Thoracic aorta (tissue), 2 donors: ENCODE measurements around the gene SMG7. TPM values are rescaled to one million over a fixed set of nuclear protein-coding genes. Genes with fewer than 3 reads are reported as not detected.

Source experiments
- ATAC-seq: fragments of 150-250 bp; one replicate; pipeline ENCODE4 v1.8.0; 2017; ENCODE audit warnings: low read depth; ENCODE audit not compliant: insufficient number of reproducible peaks, low FRiP score
- DNase-seq: peaks from one replicate; pipeline ENCODE4 v3.0.0-alpha.2; 2020; ENCODE audit warnings: low spot score
- H3K27ac ChIP-seq, 2 donors: fragments of 200-600 bp; sonication (generic); 1 replicate in 1 of 2; 2 replicates in 1 of 2; pipeline ENCODE4 v1.5.1; 2016; ENCODE audit warnings: mild to moderate bottlenecking in 2 of 2, moderate library complexity in 2 of 2
- H3K27me3 ChIP-seq: fragments of 200-600 bp; sonication (generic); replicated peaks from 2 replicates; pipeline ENCODE4 v1.6.0; 2016; ENCODE audit warnings: mild to moderate bottlenecking; ENCODE audit not compliant: insufficient read depth
- H3K36me3 ChIP-seq: fragments of 200-600 bp; sonication (generic); one replicate; pipeline ENCODE4 v1.5.1; 2016
- H3K4me1 ChIP-seq, 2 donors: fragments of 200-600 bp; sonication (generic); 1 replicate in 1 of 2; 2 replicates in 1 of 2; pipeline versions ENCODE4 v1.5.1 to v1.6.0; 2016; ENCODE audit warnings: low read depth in 2 of 2, mild to moderate bottlenecking in 1 of 2; ENCODE audit not compliant: control insufficient read depth in 1 of 2
- H3K4me3 ChIP-seq: fragments of 200-600 bp; sonication (generic); 2 replicates; pipeline ENCODE4 v1.5.1; 2016; ENCODE audit warnings: mild to moderate bottlenecking
- H3K9me3 ChIP-seq: fragments of 200-600 bp; sonication (generic); 2 replicates; pipeline ENCODE4 v1.5.1; 2016
- CTCF ChIP-seq: fragments of 200-600 bp; sonication (generic); IDR thresholded peaks from one replicate; pipeline ENCODE4 v1.5.1; 2019; ENCODE audit warnings: antibody characterized with exemption
- total RNA-seq, 2 donors: library from RNA; depleted of rRNA; stranded (reverse); fragments of >200 nt; gene quantifications; one replicate each; pipeline versions ENCODE4 v1.1.0 to v1.2.3, GENCODE V29; 2016

Gene SMG7
- total RNA-seq, 2 donors from 2014 or later: 29.8 to 41.9 TPM

GRCh38 chr1:183517401-183517800 lies 45.1 kb downstream of the SMG7 start:
- Histone ChIP-seq H3K4me3 (no peak overlapping the region), H3K27ac (no peak overlapping the region), H3K4me1 (peaks cover 0 to 10% of the 10 kb centered on the region in 2 donors), H3K36me3 (peaks cover 12% of the 10 kb centered on the region), H3K27me3 (no peaks in the 10 kb centered on the region), H3K9me3 (no peaks in the 10 kb centered on the region)
- DNase-seq (no peak), ATAC-seq (no peak)
- no peak for TF ChIP-seq CTCF

GRCh38 chr1:183520379-183520778 lies 48.1 kb downstream of the SMG7 start:
- no peak overlapping the region for H3K4me3 ChIP-seq
- TF ChIP-seq CTCF: no peak
- H3K27me3 ChIP-seq: no peaks in the 10 kb centered on the region
- H3K4me1 ChIP-seq: no peaks in the 10 kb centered on the region
- peaks cover 15% of the 10 kb centered on the region for H3K36me3 ChIP-seq
- ATAC-seq (no peak), DNase-seq (no peak)
- no peaks in the 10 kb centered on the region for H3K9me3 ChIP-seq
- no peak overlapping the region for H3K27ac ChIP-seq

- Histone ChIP-seq H3K9me3 (no peaks in the 10 kb centered on the region), H3K27ac (no peak overlapping the region), H3K36me3 (peaks cover 20% of the 10 kb centered on the region), H3K4me1 (no peaks in the 10 kb centered on the region), H3K4me3 (no peak overlapping the region), H3K27me3 (no peaks in the 10 kb centered on the region)
- TF ChIP-seq CTCF: no peak
- no peak for ATAC-seq
- no peak for DNase-seq
These were observed 49.8 kb downstream of the SMG7 start for GRCh38 chr1:183522104-183522503.

- Histone ChIP-seq H3K36me3 (peaks cover 24% of the 10 kb centered on the region), H3K9me3 (no peaks in the 10 kb centered on the region), H3K4me1 (no peaks in the 10 kb centered on the region), H3K27me3 (no peaks in the 10 kb centered on the region), H3K4me3 (no peak overlapping the region), H3K27ac (no peak overlapping the region)
- no peak for TF ChIP-seq CTCF
- ATAC-seq: no peak
- no peak for DNase-seq
These were observed 56.3 kb downstream of the SMG7 start for GRCh38 chr1:183528577-183528976.

- ATAC-seq: no peak
- Histone ChIP-seq H3K9me3 (no peaks in the 10 kb centered on the region), H3K36me3 (peaks cover 31% of the 10 kb centered on the region), H3K27me3 (no peaks in the 10 kb centered on the region), H3K4me3 (no peak overlapping the region), H3K27ac (no peak overlapping the region), H3K4me1 (no peaks in the 10 kb centered on the region)
- TF ChIP-seq CTCF: no peak
- DNase-seq: no peak
These were observed 61.4 kb downstream of the SMG7 start for GRCh38 chr1:183533617-183534174.
